SHP77 treated with DMSO at 0.1 percent for 48 hours (cell line): ENCODE results near the gene MCRS1.
"Not testable (repeated sequence)": the region's sequence is repeated elsewhere in the genome, so short reads cannot be mapped to it uniquely, and the experiment has no call there.

Source experiments
- DNase-seq: peaks from one replicate; lab custom pipeline; 2025; lab: John Stamatoyannopoulos, UW

Gene MCRS1

GRCh38 chr12:49541140-49541861 lies 26.6 kb downstream of the MCRS1 start:
- DNase-seq = no peak

GRCh38 chr12:49540229-49541139 lies 27.5 kb downstream of the MCRS1 start:
- no peak for DNase-seq

GRCh38 chr12:49539406-49540228 lies 28.3 kb downstream of the MCRS1 start:
- DNase-seq = no peak

- DNase-seq = peak; percentile 32
Measured at GRCh38 chr12:49538510-49539403, 29.2 kb downstream of the MCRS1 start, which contains the start of gene KCNH3. Gene KCNH3 (plus strand): TSS chr12:49539030. CDS start chr12:49539417, 387 bp downstream.

- no peak for DNase-seq
Measured at GRCh38 chr12:49537752-49538509, 30.0 kb downstream of the MCRS1 start.

- DNase-seq = no peak
Measured at GRCh38 chr12:49537231-49537751, 30.7 kb downstream of the MCRS1 start.

- no peak for DNase-seq
Measured at GRCh38 chr12:49536526-49537071, 31.3 kb downstream of the MCRS1 start.

- DNase-seq = no peak
Measured at GRCh38 chr12:49535921-49536525, 31.9 kb downstream of the MCRS1 start.

GRCh38 chr12:49534731-49535278 lies 33.1 kb downstream of the MCRS1 start:
- no peak for DNase-seq

- not testable (repeated sequence) for DNase-seq
Measured at GRCh38 chr12:49534122-49534521, 33.8 kb downstream of the MCRS1 start.

GRCh38 chr12:49533331-49533730 lies 34.6 kb downstream of the MCRS1 start:
- no peak for DNase-seq

GRCh38 chr12:49531745-49532144 lies 36.2 kb downstream of the MCRS1 start:
- DNase-seq = no peak

GRCh38 chr12:49529414-49529813 lies 38.5 kb downstream of the MCRS1 start:
- no peak for DNase-seq

GRCh38 chr12:49527361-49528130 lies 40.4 kb downstream of the MCRS1 start:
- DNase-seq = no peak

- DNase-seq = no peak
Measured at GRCh38 chr12:49525942-49526341, 42.0 kb downstream of the MCRS1 start.

- no peak for DNase-seq
Measured at GRCh38 chr12:49524660-49525324, 43.1 kb downstream of the MCRS1 start.

- DNase-seq = no peak
Measured at GRCh38 chr12:49521389-49521788, 46.6 kb downstream of the MCRS1 start.

GRCh38 chr12:49519574-49519936 lies 48.4 kb downstream of the MCRS1 start:
- no peak for DNase-seq
